WTC11 (cell line): ENCODE measurements around the gene WDR89.

Experiments used
- CTCF ChIP-seq: fragments of 200-600 bp; IDR thresholded peaks from 2 replicates; pipeline ENCODE4 v1.8.0; 2022; ENCODE audit warnings: antibody characterized with exemption
- MYBL2 ChIP-seq: sonication (generic); formaldehyde crosslinking; IDR thresholded peaks from 2 replicates; pipeline ENCODE4 v1.8.1; 2023; ENCODE audit warnings: mild to moderate bottlenecking, moderate library complexity, missing genetic modification reagents

DNA sequence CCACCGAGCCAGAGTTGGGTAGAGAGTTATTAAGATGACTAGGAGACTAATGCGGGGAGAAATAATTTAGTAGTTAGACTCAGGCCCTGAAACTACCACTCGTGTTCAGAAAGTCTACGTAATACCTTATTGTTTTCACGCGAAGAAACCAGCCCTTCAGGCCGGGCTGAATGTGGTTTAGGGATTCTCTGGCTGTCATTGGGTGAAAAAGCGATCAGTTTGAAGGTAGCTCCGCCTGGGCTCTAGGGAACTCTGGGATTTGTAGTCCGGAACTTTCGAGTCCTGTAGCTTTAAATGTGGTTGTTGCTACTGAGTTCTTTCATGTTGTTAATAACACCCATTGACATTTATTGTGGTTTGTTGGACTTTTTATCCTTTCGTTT, 549 bp upstream of the WDR89 start:
- TF ChIP-seq CTCF: no peak
- no peak for TF ChIP-seq MYBL2 (CRISPR knock-in tag)
